Measurements from ENCODE around the gene S100Z.

GRCh38 chr5:76821136-76821535 is 28.7 kb upstream of the S100Z start:
- no peak for TF ChIP-seq SUZ12 (IDR thresholded peaks at IDR 0.05; ENCODE audit: extremely low read depth, insufficient read depth, insufficient read length)
- TF ChIP-seq YY1 (IDR thresholded peaks at IDR 0.05; ENCODE audit: insufficient read depth, insufficient read length) = no peak

Data from NT2/D1 (cell line).